Glutamatergic neuron (in vitro differentiated cells): Measurements from ENCODE around the gene P2RX3. TPM values are rescaled to one million over a fixed set of nuclear protein-coding genes. Genes with fewer than 3 reads are reported as not detected.

Experiments
- DNase-seq: peaks from one replicate; pipeline ENCODE4 v3.0.0; 2022
- H3K27ac Mint-ChIP-seq: one replicate; pipeline ENCODE4 v1.8.0; 2020; ENCODE audit warnings: mild to moderate bottlenecking, mixed read lengths, inconsistent platforms; ENCODE audit not compliant: unreplicated experiment
- H3K27me3 Mint-ChIP-seq: one replicate; pipeline ENCODE4 v1.8.0; 2020; ENCODE audit warnings: mild to moderate bottlenecking, moderate library complexity, mixed read lengths, inconsistent platforms; ENCODE audit not compliant: unreplicated experiment
- H3K36me3 Mint-ChIP-seq: one replicate; pipeline ENCODE4 v1.8.0; 2020; ENCODE audit warnings: mild to moderate bottlenecking, mixed read lengths, inconsistent platforms; ENCODE audit not compliant: unreplicated experiment
- H3K4me1 Mint-ChIP-seq: one replicate; pipeline ENCODE4 v1.8.0; 2020; ENCODE audit warnings: mild to moderate bottlenecking, low read depth, mixed read lengths, inconsistent platforms; ENCODE audit not compliant: unreplicated experiment
- H3K4me3 Mint-ChIP-seq: one replicate; pipeline ENCODE4 v1.8.0; 2020; ENCODE audit warnings: mild to moderate bottlenecking, mixed read lengths, inconsistent platforms; ENCODE audit not compliant: unreplicated experiment
- H3K9me3 Mint-ChIP-seq: one replicate; pipeline ENCODE4 v1.8.0; 2020; ENCODE audit warnings: mild to moderate bottlenecking, moderate library complexity, mixed read lengths, inconsistent platforms; ENCODE audit not compliant: unreplicated experiment
- total RNA-seq: library from RNA; stranded (reverse); fragmentation: NEBNext Ultra II Directional; extraction: Animal tissue kit (Norgen Biotek cat#: 25700); gene quantifications from one replicate; pipeline ENCODE4 v1.2.1, GENCODE V29; 2021; ENCODE audit not compliant: unreplicated experiment
- TF ChIP-seq, protein P1 (sequence below): fragments of 200-600 bp; sonication (generic); IDR thresholded peaks from one replicate; pipeline ENCODE4 v1.5.0; 2021; ENCODE audit not compliant: partially characterized antibody, unreplicated experiment

The P2RX3 gene
- total RNA-seq, 1 donor from 2014 or later = 496 TPM

DNA sequence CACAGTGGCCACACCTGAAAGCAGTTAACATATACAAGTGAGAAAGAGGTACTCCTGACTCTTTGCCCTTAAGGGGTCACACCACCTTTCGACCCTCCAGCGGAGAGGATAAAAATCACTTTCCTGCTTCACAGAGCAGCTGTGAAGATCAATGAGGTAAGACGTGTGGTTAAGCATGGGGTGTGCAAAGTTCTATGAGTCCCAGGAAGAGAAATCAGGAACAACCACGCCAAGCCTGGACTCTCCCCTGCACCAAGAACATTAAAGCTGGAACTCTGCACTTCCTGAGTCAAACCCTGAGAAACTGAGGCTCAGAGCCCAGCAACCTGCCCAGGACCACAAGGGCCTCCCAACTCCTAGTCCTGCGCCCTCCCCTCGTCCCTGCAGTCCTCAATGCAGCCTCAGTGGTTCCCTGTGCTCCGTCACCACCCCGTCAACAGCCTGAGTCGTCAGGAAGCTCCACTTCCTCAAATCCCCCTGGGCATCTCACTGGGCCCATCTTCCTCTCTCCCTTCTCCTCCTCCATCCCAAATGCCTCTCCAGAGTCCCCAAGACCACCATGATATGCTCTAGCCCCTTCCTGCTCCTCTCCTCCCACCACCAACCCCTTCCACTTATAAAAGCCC, 31.1 kb upstream of the P2RX3 start:
- H3K27me3 Mint-ChIP-seq = peaks cover 21% of the 10 kb centered on the region
- H3K36me3 Mint-ChIP-seq = peaks cover 11% of the 10 kb centered on the region
- H3K9me3 Mint-ChIP-seq = peaks cover 23% of the 10 kb centered on the region
- no peak overlapping the region for H3K4me3 Mint-ChIP-seq
- no peak overlapping the region for H3K27ac Mint-ChIP-seq
- TF ChIP-seq, protein P1, sequence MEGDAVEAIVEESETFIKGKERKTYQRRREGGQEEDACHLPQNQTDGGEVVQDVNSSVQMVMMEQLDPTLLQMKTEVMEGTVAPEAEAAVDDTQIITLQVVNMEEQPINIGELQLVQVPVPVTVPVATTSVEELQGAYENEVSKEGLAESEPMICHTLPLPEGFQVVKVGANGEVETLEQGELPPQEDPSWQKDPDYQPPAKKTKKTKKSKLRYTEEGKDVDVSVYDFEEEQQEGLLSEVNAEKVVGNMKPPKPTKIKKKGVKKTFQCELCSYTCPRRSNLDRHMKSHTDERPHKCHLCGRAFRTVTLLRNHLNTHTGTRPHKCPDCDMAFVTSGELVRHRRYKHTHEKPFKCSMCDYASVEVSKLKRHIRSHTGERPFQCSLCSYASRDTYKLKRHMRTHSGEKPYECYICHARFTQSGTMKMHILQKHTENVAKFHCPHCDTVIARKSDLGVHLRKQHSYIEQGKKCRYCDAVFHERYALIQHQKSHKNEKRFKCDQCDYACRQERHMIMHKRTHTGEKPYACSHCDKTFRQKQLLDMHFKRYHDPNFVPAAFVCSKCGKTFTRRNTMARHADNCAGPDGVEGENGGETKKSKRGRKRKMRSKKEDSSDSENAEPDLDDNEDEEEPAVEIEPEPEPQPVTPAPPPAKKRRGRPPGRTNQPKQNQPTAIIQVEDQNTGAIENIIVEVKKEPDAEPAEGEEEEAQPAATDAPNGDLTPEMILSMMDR = no peak
- peaks cover 57% of the 10 kb centered on the region for H3K4me1 Mint-ChIP-seq
- no peak for DNase-seq

DNA sequence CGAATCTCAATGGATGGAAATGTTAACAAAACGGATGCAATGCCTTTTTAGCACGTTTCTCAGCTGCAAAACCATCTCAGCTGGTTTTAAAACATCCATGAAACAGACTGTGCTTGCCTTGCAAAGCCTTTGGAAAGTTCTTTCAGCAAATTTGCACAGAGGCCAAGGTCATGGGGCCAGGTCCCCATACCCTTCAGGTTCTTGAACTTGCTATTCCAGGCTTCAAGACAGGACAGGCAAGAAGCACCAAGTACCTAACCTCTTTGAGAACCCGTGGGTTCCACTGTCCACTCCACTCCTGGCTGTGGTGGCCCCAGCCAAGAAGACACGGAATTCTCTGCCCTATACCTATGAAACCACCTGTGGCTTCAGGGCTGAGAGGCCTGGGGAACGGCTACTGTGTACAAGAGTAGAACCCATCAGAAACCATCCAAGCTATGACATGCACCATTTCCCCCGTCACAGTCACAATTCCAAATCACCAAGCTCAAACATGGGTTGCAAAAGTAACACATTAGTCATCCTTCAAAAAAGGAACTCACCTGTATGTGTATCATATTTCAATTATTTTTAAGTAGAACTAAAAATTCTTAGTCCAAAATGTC, 30.4 kb upstream of the P2RX3 start:
- peaks cover 62% of the 10 kb centered on the region for H3K4me1 Mint-ChIP-seq
- H3K27ac Mint-ChIP-seq = no peak overlapping the region
- peaks cover 11% of the 10 kb centered on the region for H3K36me3 Mint-ChIP-seq
- H3K27me3 Mint-ChIP-seq = peaks cover 21% of the 10 kb centered on the region
- TF ChIP-seq, protein P1 = no peak
- H3K9me3 Mint-ChIP-seq = peaks cover 26% of the 10 kb centered on the region
- peak overlapping the region; percentile 46 for H3K4me3 Mint-ChIP-seq
- DNase-seq = no peak

DNA sequence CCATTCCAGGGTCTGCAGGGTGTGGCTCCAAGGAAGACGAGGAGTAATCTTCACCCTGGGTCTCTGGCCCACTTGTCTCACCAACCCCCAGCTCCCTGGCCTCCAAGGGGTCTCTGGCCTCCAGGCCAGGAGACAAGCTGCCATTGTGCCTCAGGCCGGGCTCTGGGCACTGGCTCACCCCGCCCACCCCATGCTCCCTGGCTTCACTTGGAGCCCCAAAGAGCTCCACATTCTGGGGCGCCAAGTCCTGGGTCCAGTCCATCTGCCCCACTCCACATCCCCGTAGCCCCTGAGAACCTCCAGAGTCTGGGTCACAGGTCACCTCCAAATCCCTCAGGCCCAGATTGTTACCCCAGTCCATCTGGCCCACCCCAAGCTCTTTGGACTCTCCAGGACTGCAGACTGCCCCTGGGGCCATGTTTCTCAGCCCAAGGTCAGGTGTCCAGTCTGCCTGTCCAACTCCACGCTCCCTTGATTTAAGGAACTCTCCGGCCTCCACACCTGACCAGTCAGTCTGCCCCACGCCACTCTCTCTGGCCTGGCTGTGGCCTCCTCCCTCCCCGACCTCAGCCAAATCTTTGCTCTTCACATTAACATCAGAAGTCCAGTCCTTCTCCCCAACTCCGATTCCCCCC, 29.6 kb upstream of the P2RX3 start:
- no peak overlapping the region for H3K4me3 Mint-ChIP-seq
- H3K4me1 Mint-ChIP-seq = peaks cover 56% of the 10 kb centered on the region
- DNase-seq = no peak
- peaks cover 18% of the 10 kb centered on the region for H3K27me3 Mint-ChIP-seq
- TF ChIP-seq, protein P1 = no peak
- peak overlapping the region; percentile 4 for H3K27ac Mint-ChIP-seq
- peaks cover 11% of the 10 kb centered on the region for H3K36me3 Mint-ChIP-seq
- peaks cover 23% of the 10 kb centered on the region for H3K9me3 Mint-ChIP-seq

DNA sequence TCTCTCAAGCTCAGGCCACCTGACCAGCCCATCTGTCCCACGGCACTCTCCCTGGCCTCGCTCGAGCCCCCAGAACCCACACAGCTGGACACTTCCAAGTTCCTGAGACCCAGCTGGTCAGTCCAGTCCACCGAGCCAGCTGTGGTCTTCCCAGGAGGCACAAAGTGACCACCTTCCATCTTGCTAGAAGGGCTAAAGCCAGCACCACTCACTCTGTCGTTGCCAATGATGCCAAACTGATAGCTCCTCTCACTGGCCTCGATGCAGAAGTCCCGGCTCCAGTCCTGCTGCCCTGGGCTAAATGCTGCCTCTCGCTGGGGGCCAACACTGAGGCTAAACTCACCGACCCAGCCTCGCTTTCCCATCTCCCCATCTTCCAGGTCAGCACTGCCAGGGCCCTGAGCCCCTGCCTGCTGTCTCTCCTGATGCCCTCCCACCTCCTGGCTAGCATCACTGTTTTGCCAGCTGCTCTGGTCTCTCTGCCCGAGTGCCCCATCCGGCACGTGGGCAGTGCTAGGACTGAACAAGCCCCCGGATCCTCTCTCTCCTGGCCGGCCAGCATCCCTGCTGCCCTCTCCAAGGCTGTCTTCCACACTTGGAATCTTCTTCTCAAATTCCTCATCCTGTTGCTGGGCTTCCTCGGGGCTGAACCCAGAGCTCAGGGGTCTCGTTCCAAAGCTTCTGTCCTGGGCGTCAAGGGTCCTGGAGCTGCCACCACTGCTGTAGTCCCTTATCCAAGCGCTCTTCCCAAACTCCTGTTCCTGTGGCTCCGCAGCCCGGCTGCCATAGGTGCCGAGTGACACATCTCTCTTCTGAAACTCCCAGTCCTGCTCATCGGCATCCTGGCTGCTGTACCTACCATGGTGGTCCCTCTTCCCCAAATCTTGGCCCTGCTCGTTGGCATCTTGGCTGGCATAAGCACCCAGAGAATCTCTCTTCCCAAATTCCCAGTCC, 28.8 kb upstream of the P2RX3 start:
- Mint-ChIP-seq H3K36me3 (peaks cover 11% of the 10 kb centered on the region), H3K9me3 (peaks cover 23% of the 10 kb centered on the region), H3K27me3 (peaks cover 18% of the 10 kb centered on the region), H3K4me3 (peak overlapping the region; percentile 41), H3K4me1 (peaks cover 53% of the 10 kb centered on the region), H3K27ac (peak overlapping the region; percentile 6)
- DNase-seq = no peak
- TF ChIP-seq, protein P1 = no peak
